ENCODE data around the gene CCNF. TPM values are rescaled to one million over a fixed set of nuclear protein-coding genes. Genes with fewer than 3 reads are reported as not detected.

CCNF gene
- total RNA-seq, 2 experiments from 2014 or later = 105 to 110 TPM

- no peak overlapping the region for H3K4me3 Mint-ChIP-seq
- no peak overlapping the region for H3K27ac Mint-ChIP-seq
- DNase-seq (no peak), ATAC-seq (no peak)
- no peaks in the 10 kb centered on the region for H3K27me3 Mint-ChIP-seq (ENCODE audit: low read depth)
- peaks cover 3% of the 10 kb centered on the region for H3K36me3 Mint-ChIP-seq (ENCODE audit: low read depth)
- CTCF ChIA-PET = interaction anchor here (2.0 kb wide), 1 partner anchor 9 kb away, joined by 6 read pairs; no protein-coding TSS in a partner anchor
- H3K4me1 Mint-ChIP-seq (ENCODE audit: low read depth) = peaks cover 10% of the 10 kb centered on the region
- POLR2A ChIA-PET = no interaction called here
- no peaks in the 10 kb centered on the region for H3K9me3 Mint-ChIP-seq (ENCODE audit: insufficient read depth)
Measured at GRCh38 chr16:2492292-2492691, 63.0 kb downstream of the CCNF start.

DNA sequence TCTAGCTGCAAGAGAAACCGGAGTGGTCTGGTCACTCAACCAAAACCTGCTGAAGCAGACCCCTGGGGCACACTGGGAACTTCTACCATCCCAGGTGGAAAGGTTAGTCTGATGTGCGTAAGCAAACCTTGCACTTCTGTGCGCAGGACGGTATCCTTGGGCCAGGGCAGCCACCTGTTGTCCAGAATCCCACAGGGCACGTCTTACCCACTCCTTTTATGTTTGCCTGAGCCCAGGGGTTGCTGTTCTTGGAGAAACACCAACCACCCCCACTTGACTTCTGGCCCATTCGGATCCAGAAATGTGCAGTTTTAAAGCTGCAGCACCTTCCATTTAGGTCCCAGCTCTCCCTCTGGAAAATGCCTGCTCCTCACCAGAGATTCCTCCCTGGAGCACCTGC lies 64.4 kb downstream of the CCNF start:
- H3K27ac Mint-ChIP-seq = no peak overlapping the region
- H3K9me3 Mint-ChIP-seq (ENCODE audit: insufficient read depth) = no peaks in the 10 kb centered on the region
- H3K36me3 Mint-ChIP-seq (ENCODE audit: low read depth) = peaks cover 7% of the 10 kb centered on the region
- ChIA-PET POLR2A (interaction anchor here (0.6 to 1.7 kb wide), 2 partner anchors 19 to 709 kb away, joined by 3 to 4 read pairs; no protein-coding TSS in a partner anchor), CTCF (no interaction called here)
- H3K4me3 Mint-ChIP-seq = no peak overlapping the region
- no peaks in the 10 kb centered on the region for H3K4me1 Mint-ChIP-seq (ENCODE audit: low read depth)
- no peaks in the 10 kb centered on the region for H3K27me3 Mint-ChIP-seq (ENCODE audit: low read depth)
- DNase-seq (no peak), ATAC-seq (no peak)

DNA sequence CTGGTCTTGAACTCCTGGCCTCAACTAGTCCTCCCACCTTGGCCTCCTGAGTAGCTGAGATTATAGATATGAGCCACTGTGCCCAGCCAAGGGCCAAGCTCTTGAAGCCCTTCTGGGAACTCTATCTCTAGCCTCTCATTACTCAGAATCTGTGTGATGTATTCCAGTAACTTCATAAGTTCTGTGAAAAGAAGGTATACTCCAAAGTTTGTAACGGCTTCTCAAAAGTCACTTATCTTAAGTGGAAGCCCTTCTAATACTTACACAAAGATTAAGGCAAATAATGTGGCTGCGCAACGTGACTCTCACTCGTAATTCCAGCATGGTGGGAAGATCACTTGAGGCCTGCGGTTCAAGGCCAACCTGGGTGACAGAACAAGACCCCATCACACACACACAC lies 65.4 kb downstream of the CCNF start:
- no peak for ATAC-seq
- Mint-ChIP-seq H3K27ac (no peak overlapping the region), H3K9me3 (ENCODE audit: insufficient read depth) (no peaks in the 10 kb centered on the region), H3K27me3 (ENCODE audit: low read depth) (no peaks in the 10 kb centered on the region), H3K4me1 (ENCODE audit: low read depth) (no peaks in the 10 kb centered on the region), H3K36me3 (ENCODE audit: low read depth) (peaks cover 7% of the 10 kb centered on the region), H3K4me3 (no peak overlapping the region)
- DNase-seq = no peak
- POLR2A ChIA-PET = interaction anchor here (1.7 kb wide), 1 partner anchor 18 kb away, joined by 4 read pairs; no protein-coding TSS in a partner anchor
- CTCF ChIA-PET = no interaction called here

DNA sequence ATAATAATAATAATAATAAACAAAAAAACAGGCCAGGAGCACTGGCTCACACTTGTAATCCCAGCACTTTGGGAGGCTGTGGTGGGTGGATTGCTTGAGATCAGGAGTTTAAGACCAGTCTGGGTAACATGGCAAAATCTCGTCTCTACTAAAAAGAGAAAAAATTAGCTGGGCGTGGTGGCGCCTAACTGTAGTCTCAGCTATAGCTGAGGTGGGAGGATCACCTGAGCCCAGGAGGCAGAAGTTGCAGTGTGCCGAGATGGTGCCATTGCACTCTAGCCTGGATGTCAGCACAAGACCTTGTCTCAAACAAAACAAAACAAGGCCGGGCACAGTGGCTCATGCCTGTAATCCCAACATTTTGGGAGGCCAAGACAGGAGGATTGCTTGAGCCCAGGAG lies 65.8 kb downstream of the CCNF start:
- no peak for ATAC-seq
- no peak overlapping the region for H3K4me3 Mint-ChIP-seq
- H3K27me3 Mint-ChIP-seq (ENCODE audit: low read depth) = no peaks in the 10 kb centered on the region
- no peak for DNase-seq
- H3K9me3 Mint-ChIP-seq (ENCODE audit: insufficient read depth) = no peaks in the 10 kb centered on the region
- no peaks in the 10 kb centered on the region for H3K4me1 Mint-ChIP-seq (ENCODE audit: low read depth)
- peaks cover 7% of the 10 kb centered on the region for H3K36me3 Mint-ChIP-seq (ENCODE audit: low read depth)
- H3K27ac Mint-ChIP-seq = no peak overlapping the region
- ChIA-PET CTCF (no interaction called here), POLR2A (no interaction called here)

DNA sequence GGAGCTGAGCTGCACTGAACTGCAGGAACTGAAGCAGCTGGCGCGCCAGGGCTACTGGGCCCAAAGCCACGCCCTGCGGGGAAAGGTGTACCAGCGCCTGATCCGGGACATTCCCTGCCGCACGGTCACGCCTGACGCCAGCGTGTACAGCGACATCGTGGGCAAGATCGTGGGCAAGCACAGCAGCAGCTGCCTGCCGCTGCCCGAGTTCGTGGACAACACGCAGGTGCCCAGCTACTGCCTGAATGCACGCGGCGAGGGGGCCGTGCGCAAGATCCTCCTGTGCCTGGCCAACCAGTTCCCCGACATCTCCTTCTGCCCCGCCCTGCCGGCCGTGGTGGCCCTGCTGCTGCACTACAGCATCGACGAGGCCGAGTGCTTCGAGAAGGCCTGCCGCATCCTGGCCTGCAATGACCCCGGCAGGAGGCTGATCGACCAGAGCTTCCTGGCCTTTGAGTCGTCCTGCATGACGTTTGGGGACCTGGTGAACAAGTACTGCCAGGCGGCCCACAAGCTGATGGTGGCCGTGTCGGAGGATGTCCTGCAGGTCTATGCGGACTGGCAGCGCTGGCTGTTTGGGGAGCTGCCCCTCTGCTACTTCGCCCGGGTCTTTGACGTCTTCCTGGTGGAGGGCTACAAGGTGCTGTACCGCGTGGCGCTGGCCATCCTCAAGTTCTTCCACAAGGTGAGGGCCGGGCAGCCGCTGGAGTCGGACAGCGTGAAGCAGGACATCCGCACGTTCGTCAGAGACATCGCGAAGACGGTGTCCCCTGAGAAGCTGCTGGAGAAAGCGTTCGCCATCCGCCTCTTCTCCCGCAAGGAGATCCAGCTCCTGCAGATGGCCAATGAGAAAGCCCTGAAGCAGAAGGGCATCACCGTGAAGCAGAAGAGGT lies 67.2 kb downstream of the CCNF start:
- Mint-ChIP-seq H3K27me3 (ENCODE audit: low read depth) (no peaks in the 10 kb centered on the region), H3K36me3 (ENCODE audit: low read depth) (peaks cover 7% of the 10 kb centered on the region), H3K27ac (no peak overlapping the region), H3K4me3 (no peak overlapping the region), H3K9me3 (ENCODE audit: insufficient read depth) (no peaks in the 10 kb centered on the region), H3K4me1 (ENCODE audit: low read depth) (no peaks in the 10 kb centered on the region)
- ATAC-seq (no peak), DNase-seq (no peak)
- CTCF ChIA-PET = interaction anchor here (0.6 to 1.3 kb wide), 2 partner anchors 13 to 227 kb away, joined by 3 read pairs; no protein-coding TSS in a partner anchor
- POLR2A ChIA-PET = interaction anchor here (0.6 kb wide), 1 partner anchor 17 kb away, joined by 3 read pairs; no protein-coding TSS in a partner anchor

- POLR2A ChIA-PET = no interaction called here
- CTCF ChIA-PET = interaction anchor here (0.6 to 1.3 kb wide), 2 partner anchors 14 to 226 kb away, joined by 3 read pairs; no protein-coding TSS in a partner anchor
- Mint-ChIP-seq H3K27me3 (ENCODE audit: low read depth) (no peaks in the 10 kb centered on the region), H3K36me3 (ENCODE audit: low read depth) (peaks cover 7% of the 10 kb centered on the region), H3K9me3 (ENCODE audit: insufficient read depth) (no peaks in the 10 kb centered on the region), H3K4me1 (ENCODE audit: low read depth) (no peaks in the 10 kb centered on the region), H3K4me3 (no peak overlapping the region), H3K27ac (peak overlapping the region; percentile 2)
- no peak for ATAC-seq
- no peak for DNase-seq
Measured at GRCh38 chr16:2497116-2497630, 67.9 kb downstream of the CCNF start.

DNA sequence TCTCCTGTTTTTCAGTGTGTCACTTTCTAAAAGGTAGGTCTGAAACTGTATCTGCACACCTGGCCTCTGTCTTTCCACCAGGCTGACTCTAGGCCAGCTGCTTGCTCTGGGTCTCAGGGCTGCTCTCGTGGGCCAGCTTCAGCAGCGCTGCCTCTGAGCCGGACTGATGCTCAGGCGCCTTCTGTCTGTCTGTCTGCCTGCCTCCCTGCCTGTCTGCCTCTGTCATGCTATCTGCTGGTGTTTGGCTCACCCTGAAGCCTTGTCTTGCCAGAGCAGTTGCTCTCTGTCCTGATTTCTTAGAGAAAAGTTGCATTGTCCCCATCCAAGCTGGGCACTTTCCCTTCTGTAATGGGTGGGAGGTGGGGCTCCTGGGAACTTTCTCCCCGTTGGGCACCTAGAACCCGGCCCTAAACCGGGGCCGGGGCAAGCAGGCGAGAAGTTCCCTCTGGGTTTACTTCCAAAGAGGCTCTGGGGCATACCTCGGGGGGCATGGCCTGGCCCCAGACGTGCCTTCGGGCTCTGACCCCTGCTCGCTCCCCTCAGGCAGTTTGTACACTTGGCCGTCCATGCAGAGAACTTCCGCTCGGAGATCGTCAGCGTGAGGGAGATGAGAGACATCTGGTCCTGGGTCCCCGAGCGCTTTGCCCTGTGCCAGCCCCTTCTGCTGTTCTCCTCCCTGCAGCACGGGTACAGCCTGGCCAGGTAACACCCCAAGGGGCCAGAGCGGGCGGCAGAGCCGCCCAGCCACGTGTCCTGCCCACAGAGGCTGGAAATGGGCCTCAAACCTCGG lies 68.6 kb downstream of the CCNF start:
- POLR2A ChIA-PET = no interaction called here
- no peaks in the 10 kb centered on the region for H3K9me3 Mint-ChIP-seq (ENCODE audit: insufficient read depth)

GRCh38 chr16:2498531-2499253 lies 69.4 kb downstream of the CCNF start:
- CTCF ChIA-PET = no interaction called here

More for the DNA sequence above, 68.6 kb downstream of the CCNF start:
- Mint-ChIP-seq H3K4me3 (no peak overlapping the region), H3K4me1 (ENCODE audit: low read depth) (no peaks in the 10 kb centered on the region), H3K27me3 (ENCODE audit: low read depth) (no peaks in the 10 kb centered on the region), H3K36me3 (ENCODE audit: low read depth) (peaks cover 7% of the 10 kb centered on the region), H3K27ac (peak overlapping the region; percentile 34)
- no peak for DNase-seq
- no peak for ATAC-seq
- CTCF ChIA-PET = interaction anchor here (1.3 kb wide), 1 partner anchor 14 kb away, joined by 3 read pairs; no protein-coding TSS in a partner anchor

DNA sequence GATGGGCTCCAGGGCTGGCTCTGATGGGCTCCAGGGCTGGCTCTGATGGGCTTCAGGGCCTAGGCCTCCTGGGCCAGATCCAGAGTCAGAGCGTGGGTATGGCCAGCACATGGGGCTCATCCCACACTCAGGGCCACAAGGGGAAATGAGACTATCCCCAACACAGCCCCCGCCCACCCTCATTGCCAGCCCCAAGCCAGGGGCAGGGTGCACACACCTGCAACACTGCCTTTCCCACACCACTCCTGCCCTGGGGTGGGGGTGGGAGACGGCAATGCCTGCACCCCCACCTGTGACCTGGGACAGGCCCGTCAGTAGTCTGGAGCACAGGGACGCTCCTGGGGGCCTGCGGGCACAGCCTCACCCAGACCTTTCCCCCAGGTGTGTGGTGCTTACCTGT lies 70.2 kb downstream of the CCNF start:
- no peaks in the 10 kb centered on the region for H3K27me3 Mint-ChIP-seq (ENCODE audit: low read depth)
- POLR2A ChIA-PET = no interaction called here
- H3K4me1 Mint-ChIP-seq (ENCODE audit: low read depth) = no peaks in the 10 kb centered on the region
- peaks cover 7% of the 10 kb centered on the region for H3K36me3 Mint-ChIP-seq (ENCODE audit: low read depth)
- ATAC-seq = no peak
- no peak overlapping the region for H3K4me3 Mint-ChIP-seq
- no peaks in the 10 kb centered on the region for H3K9me3 Mint-ChIP-seq (ENCODE audit: insufficient read depth)
- DNase-seq = no peak
- no peak overlapping the region for H3K27ac Mint-ChIP-seq
- CTCF ChIA-PET = interaction anchor here (2.8 to 3.4 kb wide), 2 partner anchors 11 to 304 kb away, joined by 20 to 27 read pairs; no protein-coding TSS in a partner anchor

More at GRCh38 chr16:2498531-2499253, 69.4 kb downstream of the CCNF start:
- no peaks in the 10 kb centered on the region for H3K9me3 Mint-ChIP-seq (ENCODE audit: insufficient read depth)
- H3K4me1 Mint-ChIP-seq (ENCODE audit: low read depth) = no peaks in the 10 kb centered on the region
- DNase-seq = no peak
- no peak for ATAC-seq
- peaks cover 7% of the 10 kb centered on the region for H3K36me3 Mint-ChIP-seq (ENCODE audit: low read depth)
- H3K4me3 Mint-ChIP-seq = no peak overlapping the region
- POLR2A ChIA-PET = no interaction called here
- no peaks in the 10 kb centered on the region for H3K27me3 Mint-ChIP-seq (ENCODE audit: low read depth)
- H3K27ac Mint-ChIP-seq = no peak overlapping the region

DNA sequence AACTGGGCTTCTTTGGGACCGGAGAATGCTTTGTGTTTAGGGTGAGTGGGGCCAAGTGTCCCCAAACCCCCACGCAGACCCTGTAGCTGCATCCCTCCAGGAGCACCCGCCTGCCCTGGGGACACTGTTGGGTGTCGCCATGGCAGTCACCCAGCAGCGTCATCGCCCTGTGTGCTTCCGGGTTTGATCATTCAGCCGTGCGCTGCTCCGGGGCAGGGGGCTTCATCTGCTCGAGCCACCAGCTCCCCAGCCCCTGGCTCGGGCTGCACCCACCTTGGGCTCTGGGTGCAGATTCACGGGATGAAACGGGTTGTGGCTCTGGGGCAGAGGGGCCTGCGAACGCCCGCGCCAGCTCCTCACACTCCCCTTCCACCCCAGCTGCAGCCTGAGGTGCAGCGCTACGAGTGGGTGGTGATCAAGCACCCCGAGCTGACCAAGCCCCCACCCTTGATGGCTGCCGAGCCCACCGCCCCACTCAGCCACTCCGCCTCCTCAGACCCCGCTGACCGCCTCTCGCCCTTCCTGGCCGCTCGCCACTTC lies 70.7 kb downstream of the CCNF start:
- no peak for ATAC-seq
- H3K4me3 Mint-ChIP-seq = no peak overlapping the region
- H3K9me3 Mint-ChIP-seq (ENCODE audit: insufficient read depth) = no peaks in the 10 kb centered on the region
- H3K4me1 Mint-ChIP-seq (ENCODE audit: low read depth) = no peaks in the 10 kb centered on the region
- CTCF ChIA-PET = interaction anchor here (1.7 to 3.4 kb wide), 4 partner anchors 12 to 305 kb away, joined by 5 to 27 read pairs (median 14); no protein-coding TSS in a partner anchor
- no peak overlapping the region for H3K27ac Mint-ChIP-seq
- POLR2A ChIA-PET = interaction anchor here (1.4 kb wide), 1 partner anchor 14 kb away, joined by 5 read pairs; the partner anchor contains the start of gene ATP6V0C
- no peaks in the 10 kb centered on the region for H3K27me3 Mint-ChIP-seq (ENCODE audit: low read depth)
- no peak for DNase-seq
- peaks cover 7% of the 10 kb centered on the region for H3K36me3 Mint-ChIP-seq (ENCODE audit: low read depth)

Data from activated CD8-positive, alpha-beta T cell treated with anti-CD3 and anti-CD28 coated beads, Interleukin-2, amount 10 ng/mL, durations not matched to agents 7 days and 5 days (primary cell).